HEK293T (cell line): Measurements from ENCODE around the gene OLFM2.
"Not testable (repeated sequence)": the region's sequence is repeated elsewhere in the genome, so short reads cannot be mapped to it uniquely, and the experiment has no call there.

Source experiments
- CTCF ChIA-PET: fragments of 350-600 bp; formaldehyde crosslinking; extraction: SDS; loops from one replicate; lab custom pipeline; 2021; ENCODE audit warnings: antibody characterized with exemption, inconsistent platforms; lab: Yijun Ruan, JAX
- POLR2A ChIA-PET: fragments of 350-600 bp; formaldehyde crosslinking; extraction: SDS; loops from one replicate; lab custom pipeline; 2020; ENCODE audit warnings: antibody characterized with exemption, inconsistent platforms; lab: Yijun Ruan, JAX
- DNase-seq: peaks from one replicate; pipeline ENCODE4 v3.0.0; 2012; ENCODE audit warnings: mixed read lengths; ENCODE audit errors: extremely low spot score
- ARNT ChIP-seq: fragments of 450-650 bp; IDR thresholded peaks from 2 replicates; pipeline ENCODE4 v1.6.1; 2017; ENCODE audit warnings: mild to moderate bottlenecking
- BHLHE40 ChIP-seq: fragments of 450-650 bp; IDR thresholded peaks from 2 replicates; pipeline ENCODE4 v1.6.1; 2016; ENCODE audit warnings: mild to moderate bottlenecking, moderate library complexity, borderline replicate concordance
- CTBP1 ChIP-seq: fragments of 450-650 bp; IDR thresholded peaks from 2 replicates; pipeline ENCODE4 v1.6.1; 2016; ENCODE audit warnings: borderline replicate concordance
- ELF4 ChIP-seq: fragments of 450-650 bp; IDR thresholded peaks from 2 replicates; pipeline ENCODE4 v1.6.1; 2017; ENCODE audit warnings: antibody characterized with exemption
- FOXA1 ChIP-seq: fragments of 450-650 bp; IDR thresholded peaks from 2 replicates; pipeline ENCODE4 v1.6.1; 2016; ENCODE audit warnings: mild to moderate bottlenecking
- FOXK2 ChIP-seq: fragments of 450-650 bp; IDR thresholded peaks from 2 replicates; pipeline ENCODE4 v1.6.1; 2016; ENCODE audit warnings: mild to moderate bottlenecking
- FOXM1 ChIP-seq: fragments of 450-650 bp; IDR thresholded peaks from 2 replicates; pipeline ENCODE4 v1.6.1; 2017; ENCODE audit warnings: mild to moderate bottlenecking, borderline replicate concordance
- HDGF ChIP-seq: fragments of 450-650 bp; IDR thresholded peaks from 2 replicates; pipeline ENCODE4 v1.6.1; 2017; ENCODE audit warnings: antibody characterized with exemption, borderline replicate concordance
- L3MBTL2 ChIP-seq: fragments of 450-650 bp; conservative IDR thresholded peaks from 2 replicates; pipeline ENCODE4 v1.6.1; 2016; ENCODE audit warnings: mild to moderate bottlenecking
- LEF1 ChIP-seq: fragments of 450-650 bp; IDR thresholded peaks from 2 replicates; pipeline ENCODE4 v1.6.1; 2017; ENCODE audit warnings: mild to moderate bottlenecking, borderline replicate concordance
- NFRKB ChIP-seq: fragments of 450-650 bp; IDR thresholded peaks from 2 replicates; pipeline ENCODE4 v1.6.1; 2016; ENCODE audit warnings: mild to moderate bottlenecking, moderate library complexity
- PKNOX1 ChIP-seq: fragments of 450-650 bp; IDR thresholded peaks from 2 replicates; pipeline ENCODE4 v1.6.1; 2016
- SP1 ChIP-seq: fragments of 450-650 bp; IDR thresholded peaks from 2 replicates; pipeline ENCODE4 v1.6.1; 2017
- SUZ12 ChIP-seq: fragments of 450-650 bp; IDR thresholded peaks from 2 replicates; pipeline ENCODE4 v1.6.1; 2016; ENCODE audit warnings: mild to moderate bottlenecking
- TARDBP ChIP-seq: fragments of 450-650 bp; IDR thresholded peaks from 2 replicates; pipeline ENCODE4 v1.6.1; 2016
- ZNF384 ChIP-seq: fragments of 450-650 bp; IDR thresholded peaks from 2 replicates; pipeline ENCODE4 v1.6.1; 2016

The OLFM2 gene

GRCh38 chr19:9958379-9958821 is 22.1 kb upstream of the OLFM2 start:
- POLR2A ChIA-PET, result no interaction called here
- no peak for DNase-seq
- CTCF ChIA-PET, result interaction anchor here (0.6 kb wide), 1 partner anchor 137 kb away, joined by 3 read pairs; no protein-coding TSS in a partner anchor
- no peak for TF ChIP-seq FOXM1
- TF ChIP-seq ELF4, result no peak
- TF ChIP-seq TARDBP, result no peak
- no peak for TF ChIP-seq PKNOX1
- TF ChIP-seq SUZ12, result no peak
- no peak for TF ChIP-seq NFRKB
- TF ChIP-seq BHLHE40, result no peak
- TF ChIP-seq HDGF, result no peak

- ChIA-PET POLR2A (no interaction called here), CTCF (no interaction called here)
- DNase-seq, result no peak
- TF ChIP-seq L3MBTL2, result no peak
- TF ChIP-seq LEF1, result no peak
- no peak for TF ChIP-seq FOXA1
- TF ChIP-seq SP1, result no peak
- no peak for TF ChIP-seq HDGF
- no peak for TF ChIP-seq NFRKB
- TF ChIP-seq ARNT, result no peak
- no peak for TF ChIP-seq FOXM1
- TF ChIP-seq TARDBP, result no peak
- TF ChIP-seq ELF4, result no peak
Observed at GRCh38 chr19:9956956-9957355, 20.6 kb upstream of the OLFM2 start.

- CTCF ChIA-PET, result interaction anchor here (0.6 to 0.7 kb wide), 2 partner anchors 74 to 296 kb away, joined by 3 read pairs; no protein-coding TSS in a partner anchor
- DNase-seq, result no peak
- POLR2A ChIA-PET, result no interaction called here
- no peak for TF ChIP-seq ELF4
- TF ChIP-seq FOXK2, result no peak
- TF ChIP-seq TARDBP, result no peak
- TF ChIP-seq L3MBTL2, result no peak
- no peak for TF ChIP-seq PKNOX1
- TF ChIP-seq CTBP1, result no peak
- TF ChIP-seq SUZ12, result no peak
Observed at GRCh38 chr19:9953802-9954542, 17.7 kb upstream of the OLFM2 start.

GRCh38 chr19:9952276-9952675 is 16.0 kb upstream of the OLFM2 start:
- ChIA-PET POLR2A (no interaction called here), CTCF (no interaction called here)
- no peak for DNase-seq
- TF ChIP-seq FOXK2 (no peak), BHLHE40 (no peak), FOXM1 (no peak), LEF1 (no peak), SP1 (no peak), CTBP1 (no peak), NFRKB (no peak), PKNOX1 (no peak), ZNF384 (no peak), TARDBP (no peak), FOXA1 (no peak)

GRCh38 chr19:9947441-9947840 is 11.1 kb upstream of the OLFM2 start:
- no peak for DNase-seq
- TF ChIP-seq LEF1 (no peak), ZNF384 (no peak), ARNT (no peak), FOXA1 (no peak), NFRKB (no peak), L3MBTL2 (no peak), CTBP1 (no peak), BHLHE40 (no peak), TARDBP (no peak), FOXK2 (no peak), SUZ12 (no peak), PKNOX1 (no peak)
- ChIA-PET CTCF (no interaction called here), POLR2A (no interaction called here)

- POLR2A ChIA-PET, DNase-seq: not testable (repeated sequence)
- CTCF ChIA-PET, result interaction anchor here (0.6 kb wide), 1 partner anchor 625 kb away, joined by 3 read pairs; no protein-coding TSS in a partner anchor
Observed at GRCh38 chr19:9946528-9947125, 10.3 kb upstream of the OLFM2 start.
